Fibroblast of skin of right quadriceps (primary cell): ENCODE measurements around the gene RBPJL.
A peak's percentile ranks its signal among the peaks of the same experiment; 100 is the strongest.
"Not testable (repeated sequence)": the region's sequence is repeated elsewhere in the genome, so short reads cannot be mapped to it uniquely, and the experiment has no call there.

Source experiments
- DNase-seq: peaks from one replicate; pipeline ENCODE4 v3.0.0-alpha.2; 2013

Gene RBPJL

DNA sequence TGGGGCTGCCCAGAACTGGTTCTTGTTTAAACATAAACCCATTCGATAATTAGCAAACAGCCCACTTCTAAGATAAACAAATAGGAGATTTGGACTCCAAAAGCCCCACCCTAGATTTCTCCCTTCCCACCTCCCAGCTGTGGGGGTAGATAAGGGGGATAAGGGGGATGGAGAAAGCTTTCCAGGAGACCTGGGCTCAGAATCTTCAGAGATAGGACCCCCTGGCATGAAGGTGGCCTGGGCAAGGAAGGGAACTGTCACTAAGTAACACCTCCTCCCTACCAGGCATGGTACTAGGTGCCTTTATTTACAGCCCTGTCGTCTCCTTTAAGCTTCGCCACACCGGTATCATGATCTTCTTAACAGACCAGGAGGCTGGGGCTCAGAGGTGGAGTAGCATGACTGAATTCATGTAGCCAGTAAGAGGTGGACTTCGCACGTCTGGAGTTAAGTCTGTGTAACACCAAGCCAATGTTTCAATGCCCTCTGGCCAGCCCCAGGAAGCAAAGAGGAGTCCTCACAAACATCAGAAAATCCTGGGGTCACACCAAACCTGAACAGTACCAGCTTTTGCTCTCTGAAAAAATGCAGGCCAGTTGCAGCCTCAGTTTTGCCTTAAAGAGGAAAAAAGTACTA lies 37.0 kb downstream of the RBPJL start:
- no peak for DNase-seq

GRCh38 chr20:45344168-45344860 lies 37.7 kb downstream of the RBPJL start:
- peak; percentile 89 for DNase-seq

- no peak for DNase-seq
These were observed 38.7 kb downstream of the RBPJL start for GRCh38 chr20:45345104-45345936.

GRCh38 chr20:45346291-45346718 lies 39.7 kb downstream of the RBPJL start:
- DNase-seq: no peak

GRCh38 chr20:45346851-45347250 lies 40.2 kb downstream of the RBPJL start:
- DNase-seq: no peak

- no peak for DNase-seq
These were observed 40.8 kb downstream of the RBPJL start for GRCh38 chr20:45347297-45347935.

DNA sequence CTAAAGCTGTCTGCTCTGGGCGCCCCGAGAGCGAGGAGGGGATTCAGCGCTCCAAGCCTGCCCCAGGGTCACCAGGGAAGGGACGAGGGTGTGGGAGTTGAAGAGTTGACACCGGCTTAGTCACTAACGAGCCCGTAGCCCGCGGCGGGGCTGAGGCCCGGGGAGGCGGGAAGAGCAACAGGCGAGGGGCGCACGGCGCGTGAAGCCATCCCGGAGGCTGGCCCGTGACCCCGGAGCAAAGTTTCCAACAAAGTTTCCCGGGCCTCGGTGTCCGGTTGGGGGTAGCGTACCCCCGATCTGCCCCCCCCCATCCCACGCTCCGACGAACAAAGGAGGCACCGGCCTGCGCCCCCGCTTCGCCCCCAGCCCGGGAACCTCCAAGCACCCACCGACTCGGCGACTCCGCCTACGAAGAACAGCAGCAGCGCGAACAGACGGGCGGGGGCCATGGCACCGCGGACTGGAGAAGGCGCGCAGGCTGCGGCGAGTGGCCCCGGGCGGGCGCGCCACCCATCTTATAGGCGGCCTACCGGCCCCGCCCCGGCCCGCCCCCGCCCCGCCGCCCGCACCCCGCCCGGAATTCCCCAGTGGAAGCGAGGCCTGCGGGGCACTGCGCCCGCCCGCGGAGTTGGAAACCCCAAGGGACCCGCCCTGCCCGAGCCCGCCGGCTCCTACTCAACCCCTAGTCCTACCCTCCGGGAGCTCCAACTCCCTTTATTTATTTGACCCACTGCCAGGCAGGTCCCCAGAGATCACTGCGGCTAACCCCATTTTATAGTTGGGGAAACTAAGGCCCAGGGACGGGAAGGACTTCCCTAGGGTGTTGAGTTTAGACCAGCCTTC lies 41.5 kb downstream of the RBPJL start, which contains the start of gene SDC4:
Gene SDC4, minus strand, starts transcription at position 489 of the 843 bp plus-strand sequence. Its CDS starts 40 bp downstream, at position 449.
- peak; percentile 64 for DNase-seq

DNA sequence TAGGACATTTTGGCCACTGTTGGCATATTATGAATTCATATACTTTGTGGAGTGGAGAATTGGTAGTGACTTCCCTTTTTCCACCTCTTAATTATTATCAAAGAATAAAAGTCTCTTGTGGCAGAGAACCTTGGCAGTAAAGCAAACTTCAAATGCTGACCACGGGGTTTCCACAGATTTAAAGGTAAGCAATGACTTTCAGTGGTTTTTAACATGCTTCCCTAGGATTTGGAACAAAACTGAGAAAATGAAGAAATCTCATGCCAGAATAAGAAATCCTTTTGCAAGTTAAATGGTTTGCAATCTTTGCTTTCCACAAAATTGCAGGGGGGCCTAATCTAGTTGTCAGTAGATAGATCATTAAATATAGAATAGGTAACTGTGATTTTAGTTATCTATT lies 43.6 kb downstream of the RBPJL start:
- no peak for DNase-seq

DNA sequence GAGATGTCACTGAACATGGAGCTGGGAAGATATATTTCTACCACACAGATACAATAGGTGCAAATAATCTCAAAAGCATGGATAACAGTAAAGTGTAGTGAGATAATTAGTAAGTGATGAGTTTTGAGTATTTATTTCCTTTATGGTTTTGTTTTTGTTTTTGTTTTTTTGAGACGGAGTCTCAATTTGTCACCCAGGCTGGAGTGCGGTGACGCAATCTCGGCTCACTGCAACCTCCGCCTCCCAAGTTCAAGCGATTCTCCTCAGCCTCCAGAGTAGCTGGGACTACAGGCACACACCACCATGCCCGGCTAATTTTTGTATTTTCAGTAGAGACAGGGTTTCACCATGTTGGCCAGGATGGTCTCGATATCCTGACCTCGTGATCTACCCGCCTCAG lies 44.2 kb downstream of the RBPJL start:
- DNase-seq: not testable (repeated sequence)

- no peak for DNase-seq
These were observed 46.1 kb downstream of the RBPJL start for GRCh38 chr20:45352729-45353128.

DNA sequence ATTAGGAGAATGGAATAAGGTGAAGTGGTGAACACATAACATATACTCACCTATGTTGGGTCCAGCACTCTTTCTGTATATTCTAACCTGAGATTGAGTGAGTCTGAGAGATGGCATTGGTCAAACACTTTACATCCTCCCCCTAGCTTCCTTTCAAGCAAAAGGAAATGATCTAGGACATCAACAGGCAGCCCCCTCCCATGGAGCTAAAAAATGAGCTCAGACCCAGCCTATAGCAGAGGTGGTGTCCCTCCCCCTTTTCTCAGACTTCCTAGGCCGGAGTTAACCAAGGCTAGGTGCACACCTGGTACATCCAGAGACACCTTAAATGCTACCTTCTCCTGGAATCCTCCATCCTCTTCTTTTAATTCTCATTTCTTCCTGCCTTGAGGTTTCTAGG lies 47.1 kb downstream of the RBPJL start:
- no peak for DNase-seq

DNA sequence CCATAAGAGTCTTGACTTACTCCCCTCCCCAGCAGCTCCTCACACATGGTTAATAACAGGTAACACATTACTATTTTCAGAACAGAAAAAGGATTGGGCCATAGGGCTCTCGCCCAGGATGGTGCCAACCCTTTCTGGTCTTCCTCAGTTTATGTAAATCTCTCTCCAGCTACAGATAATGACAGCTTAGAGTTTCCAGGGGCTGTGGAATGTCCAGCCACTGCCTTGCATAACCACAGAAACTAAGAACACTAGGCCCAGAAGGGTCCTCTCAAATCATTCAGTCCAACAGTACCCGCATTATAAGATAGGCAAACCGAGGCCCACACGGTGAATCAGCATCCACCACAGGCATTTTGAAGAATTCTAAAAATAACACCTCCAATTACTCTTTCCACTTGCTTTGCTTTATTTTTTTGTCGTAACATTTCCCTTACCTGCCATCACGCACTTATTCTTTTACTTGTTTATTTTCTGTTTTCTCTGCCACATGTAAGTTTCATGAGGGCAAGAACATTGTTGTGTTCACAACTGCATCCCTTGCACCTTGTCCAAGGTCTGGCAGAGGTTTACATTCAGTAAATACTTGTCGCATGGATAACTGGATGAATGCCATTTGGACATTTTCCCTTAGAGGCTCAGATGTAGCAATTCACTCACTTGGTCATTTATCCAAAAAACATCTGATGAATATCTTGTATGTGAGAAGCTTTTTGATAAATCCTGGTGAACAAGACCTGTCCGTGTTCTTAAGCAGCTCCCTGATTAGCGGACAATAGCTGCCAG lies 48.0 kb downstream of the RBPJL start:
- peak; percentile 58 for DNase-seq

- peak; percentile 56 for DNase-seq
These were observed 48.8 kb downstream of the RBPJL start for GRCh38 chr20:45355209-45356084.

GRCh38 chr20:45358282-45359068 lies 51.8 kb downstream of the RBPJL start:
- DNase-seq: peak; percentile 72

- peak; percentile 40 for DNase-seq
These were observed 52.4 kb downstream of the RBPJL start for GRCh38 chr20:45359069-45359405.

- DNase-seq: peak; percentile 53
These were observed 52.9 kb downstream of the RBPJL start for GRCh38 chr20:45359406-45360148.

GRCh38 chr20:45361793-45362192 lies 55.2 kb downstream of the RBPJL start:
- no peak for DNase-seq

- peak; percentile 98 for DNase-seq
These were observed 56.4 kb downstream of the RBPJL start, which contains the start of gene SYS1 for GRCh38 chr20:45362804-45363610. SYS1 (plus strand) TSS chr20:45363156; CDS start chr20:45363532, 376 bp downstream.
